Activated CD4-positive, alpha-beta T cell treated with anti-CD3 and anti-CD28 coated beads, Interleukin-2, amount 10 ng/mL, durations not matched to agents 7 days and 5 days (primary cell): Measurements from ENCODE around the gene EPN1. TPM values are rescaled to one million over a fixed set of nuclear protein-coding genes. Genes with fewer than 3 reads are reported as not detected.

Source experiments
- CTCF ChIA-PET: fragments of 350-600 bp; sonication (Branson Sonifier 250); formaldehyde crosslinking; loops from one replicate; lab custom pipeline; 2021; ENCODE audit warnings: antibody characterized with exemption; lab: Charles Lee
- POLR2A ChIA-PET: fragments of 350-600 bp; sonication (Branson Sonifier 250); formaldehyde crosslinking; loops from one replicate; lab custom pipeline; 2021; ENCODE audit warnings: antibody characterized with exemption; lab: Charles Lee
- DNase-seq: peaks from one replicate; pipeline ENCODE4 v3.0.0-alpha.2; 2020
- H3K27ac Mint-ChIP-seq: one replicate; pipeline ENCODE4 v1.8.0; 2021; ENCODE audit warnings: mild to moderate bottlenecking, moderate library complexity, mixed read lengths
- H3K27me3 Mint-ChIP-seq: one replicate; pipeline ENCODE4 v1.8.0; 2021; ENCODE audit warnings: mixed read lengths
- H3K36me3 Mint-ChIP-seq: one replicate; pipeline ENCODE4 v1.8.0; 2021; ENCODE audit warnings: low read depth, mixed read lengths
- H3K4me1 Mint-ChIP-seq: one replicate; pipeline ENCODE4 v1.8.0; 2021; ENCODE audit warnings: mixed read lengths
- H3K4me3 Mint-ChIP-seq: one replicate; pipeline ENCODE4 v1.8.0; 2021; ENCODE audit warnings: mild to moderate bottlenecking, moderate library complexity, mixed read lengths
- H3K9me3 Mint-ChIP-seq: one replicate; pipeline ENCODE4 v1.8.0; 2021; ENCODE audit warnings: mixed read lengths
- total RNA-seq, 2 experiments: library from RNA; stranded (reverse); gene quantifications; one replicate each; pipeline ENCODE4 v1.2.3, GENCODE V29; 2021

EPN1 gene
- total RNA-seq, 2 experiments from 2014 or later, result 50.8 to 64.2 TPM

DNA sequence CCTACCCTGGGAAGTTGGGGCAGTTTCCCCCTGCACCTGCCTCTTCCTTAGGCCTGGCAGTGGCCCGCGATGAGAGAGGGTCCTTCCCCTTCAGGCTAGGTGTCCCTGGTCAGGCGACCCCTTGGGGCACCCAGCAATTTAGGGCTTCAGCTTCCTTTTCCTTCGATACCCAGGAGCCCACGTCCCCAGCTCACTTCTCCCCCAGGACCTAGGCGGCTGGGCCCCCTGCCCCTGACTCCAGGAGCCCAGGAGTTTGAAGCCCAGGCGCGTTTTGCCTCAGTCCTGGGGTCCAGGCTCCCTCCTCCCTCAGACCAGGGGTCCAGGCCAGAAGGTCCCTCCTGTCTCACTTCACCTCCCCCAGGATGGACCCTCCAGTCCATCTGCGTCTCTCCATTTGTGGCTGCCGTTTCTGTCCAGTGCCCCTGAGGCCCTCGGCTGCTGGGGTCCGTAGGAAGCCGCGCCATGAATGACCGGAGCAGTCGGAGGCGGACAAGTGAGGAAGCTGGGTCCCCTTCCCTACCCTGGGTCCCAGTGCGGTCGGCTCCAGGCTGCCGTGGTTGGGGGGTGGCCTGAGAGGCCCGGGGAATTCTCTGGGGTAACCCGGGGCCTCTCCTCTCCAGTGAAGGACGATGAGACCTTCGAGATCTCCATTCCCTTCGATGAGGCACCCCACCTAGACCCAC is 26.3 kb upstream of the EPN1 start:
- Mint-ChIP-seq H3K4me1 (peaks cover 46% of the 10 kb centered on the region), H3K9me3 (no peaks in the 10 kb centered on the region), H3K4me3 (peak overlapping the region; percentile 71), H3K27ac (peak overlapping the region; percentile 62), H3K27me3 (no peaks in the 10 kb centered on the region), H3K36me3 (peaks cover 18% of the 10 kb centered on the region)
- no peak for DNase-seq
- POLR2A ChIA-PET, result no interaction called here
- CTCF ChIA-PET, result interaction anchor here (0.7 to 2.1 kb wide), 2 partner anchors 9 to 23 kb away, joined by 4 to 6 read pairs; no protein-coding TSS in a partner anchor

DNA sequence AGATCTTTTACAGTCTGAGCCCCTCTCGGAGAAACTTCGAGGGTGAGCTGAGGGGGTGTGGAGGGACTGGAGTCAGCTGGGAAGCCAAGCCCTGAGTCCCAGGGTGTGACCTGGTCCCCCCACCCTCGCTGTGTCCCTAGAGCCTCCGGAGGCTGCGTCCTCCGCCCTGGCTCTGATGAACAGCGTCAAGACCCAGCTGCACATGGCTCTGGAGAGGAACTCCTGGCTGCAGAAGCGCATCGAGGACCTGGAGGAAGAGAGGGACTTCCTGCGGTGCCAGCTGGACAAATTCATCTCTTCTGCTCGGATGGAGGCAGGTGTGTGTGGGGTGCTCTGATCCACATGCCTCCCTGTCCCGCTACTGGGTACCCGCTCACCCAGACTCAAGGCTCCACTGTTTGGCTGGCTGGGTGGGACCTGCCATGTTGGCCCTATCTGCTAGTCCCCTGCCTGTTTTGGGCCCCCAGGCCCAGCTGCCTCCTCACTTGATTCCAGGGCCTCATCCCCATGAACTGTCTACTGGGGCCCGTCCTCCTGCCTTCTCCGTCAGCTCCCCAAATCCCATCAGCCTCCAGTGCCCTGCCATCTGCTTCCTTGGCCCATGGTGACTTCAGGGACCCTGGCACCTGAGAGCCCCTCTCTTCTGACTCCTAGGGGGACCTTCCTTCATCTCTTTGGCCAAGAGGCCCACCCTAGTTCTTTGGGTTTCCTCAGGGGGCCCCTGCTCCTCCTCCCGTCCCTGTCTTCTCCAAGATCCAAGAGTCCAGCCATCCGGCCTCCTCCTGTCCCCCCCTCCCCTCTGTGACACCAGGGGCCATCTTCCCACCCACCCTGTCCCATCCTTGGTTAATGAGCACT is 25.5 kb upstream of the EPN1 start:
- DNase-seq, result no peak
- CTCF ChIA-PET, result interaction anchor here (0.7 to 2.1 kb wide), 3 partner anchors 10 to 24 kb away, joined by 4 to 6 read pairs (median 4); no protein-coding TSS in a partner anchor
- Mint-ChIP-seq H3K27ac (peak overlapping the region; percentile 82), H3K36me3 (peaks cover 18% of the 10 kb centered on the region), H3K9me3 (no peaks in the 10 kb centered on the region), H3K27me3 (no peaks in the 10 kb centered on the region), H3K4me1 (peaks cover 40% of the 10 kb centered on the region), H3K4me3 (peak overlapping the region; percentile 64)
- POLR2A ChIA-PET, result no interaction called here

DNA sequence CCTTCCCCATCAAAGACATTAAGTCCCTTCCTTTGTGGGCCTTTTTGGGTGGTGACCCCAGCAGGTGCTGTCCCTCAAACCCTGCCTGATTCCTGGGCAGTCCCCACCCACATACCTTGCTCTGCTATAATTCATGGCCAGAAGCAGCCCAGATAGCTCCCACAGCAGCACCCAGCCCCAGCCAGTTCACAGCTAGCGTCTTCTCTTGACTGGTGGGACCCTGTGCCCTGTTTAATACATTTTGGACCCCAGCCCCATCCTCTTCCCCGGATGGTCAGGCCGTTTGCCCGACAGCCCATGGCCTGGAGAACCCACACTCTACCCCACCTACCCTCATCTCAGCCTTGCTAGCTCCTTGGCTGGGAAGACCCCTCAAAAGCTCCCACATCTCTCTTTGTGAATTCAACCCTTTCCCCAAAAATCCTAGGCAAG is 24.9 kb upstream of the EPN1 start:
- peak overlapping the region; percentile 27 for H3K4me3 Mint-ChIP-seq
- peaks cover 18% of the 10 kb centered on the region for H3K36me3 Mint-ChIP-seq
- H3K27ac Mint-ChIP-seq, result no peak overlapping the region
- POLR2A ChIA-PET, result no interaction called here
- H3K9me3 Mint-ChIP-seq, result no peaks in the 10 kb centered on the region
- peaks cover 38% of the 10 kb centered on the region for H3K4me1 Mint-ChIP-seq
- H3K27me3 Mint-ChIP-seq, result no peaks in the 10 kb centered on the region
- DNase-seq, result no peak
- CTCF ChIA-PET, result interaction anchor here (1.4 to 2.1 kb wide), 2 partner anchors 10 to 13 kb away, joined by 4 to 6 read pairs; no protein-coding TSS in a partner anchor

DNA sequence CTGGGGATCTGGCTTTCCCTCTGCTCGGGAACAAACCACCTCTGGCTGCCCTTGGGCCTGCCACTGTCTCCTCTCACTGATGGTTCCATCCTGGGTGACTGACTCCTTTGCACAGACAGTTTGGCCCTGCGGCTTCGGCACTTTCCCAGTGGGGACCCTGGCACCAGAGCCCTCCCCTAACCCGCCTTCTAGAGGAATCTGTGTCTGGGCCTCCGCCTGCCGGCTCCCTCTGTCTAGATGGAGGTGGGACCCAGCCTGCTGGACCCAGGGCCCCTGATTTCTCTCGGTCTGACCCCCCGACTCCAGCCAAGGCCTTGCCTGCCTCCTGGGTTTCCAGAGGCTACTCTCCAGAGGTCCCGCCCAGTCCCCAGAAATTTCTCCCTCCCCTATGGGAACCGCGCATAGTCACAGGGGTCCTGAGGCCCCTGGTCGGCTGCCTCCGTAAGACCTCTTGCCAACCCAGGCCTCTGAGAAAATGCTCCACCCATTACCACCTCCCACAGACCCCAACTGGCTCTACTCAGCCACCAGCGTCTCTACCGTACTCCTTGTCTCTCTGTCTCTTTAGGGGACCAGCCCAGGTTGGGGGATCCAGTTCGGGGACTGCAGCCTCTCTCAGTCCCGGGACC is 24.3 kb upstream of the EPN1 start:
- Mint-ChIP-seq H3K4me1 (peaks cover 33% of the 10 kb centered on the region), H3K27me3 (no peaks in the 10 kb centered on the region), H3K9me3 (no peaks in the 10 kb centered on the region), H3K4me3 (peak overlapping the region; percentile 22), H3K36me3 (peaks cover 18% of the 10 kb centered on the region), H3K27ac (no peak overlapping the region)
- CTCF ChIA-PET, result interaction anchor here (1.4 kb wide), 1 partner anchor 14 kb away, joined by 4 read pairs; no protein-coding TSS in a partner anchor
- POLR2A ChIA-PET, result no interaction called here
- no peak for DNase-seq

DNA sequence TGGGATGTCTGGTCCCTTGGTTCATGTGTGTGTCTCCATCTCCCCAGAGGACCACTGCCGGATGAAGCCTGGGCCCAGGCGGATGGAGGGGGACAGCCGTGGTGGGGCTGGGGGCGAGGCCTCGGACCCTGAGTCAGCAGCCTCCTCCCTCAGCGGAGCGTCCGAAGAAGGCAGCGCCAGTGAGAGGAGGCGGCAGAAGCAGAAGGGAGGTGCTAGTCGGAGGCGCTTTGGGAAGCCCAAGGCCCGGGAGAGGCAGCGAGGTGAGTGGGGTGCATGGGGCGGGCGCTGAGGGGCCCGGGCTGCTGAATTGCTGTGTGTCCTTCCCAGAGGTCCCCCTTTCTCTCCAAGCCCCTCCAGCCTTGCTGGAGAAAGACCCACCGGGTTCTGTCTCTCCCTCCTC is 23.8 kb upstream of the EPN1 start:
- Mint-ChIP-seq H3K27ac (no peak overlapping the region), H3K4me1 (peaks cover 38% of the 10 kb centered on the region), H3K4me3 (peak overlapping the region; percentile 22), H3K9me3 (no peaks in the 10 kb centered on the region), H3K36me3 (peaks cover 23% of the 10 kb centered on the region), H3K27me3 (no peaks in the 10 kb centered on the region)
- ChIA-PET POLR2A (no interaction called here), CTCF (no interaction called here)
- no peak for DNase-seq

DNA sequence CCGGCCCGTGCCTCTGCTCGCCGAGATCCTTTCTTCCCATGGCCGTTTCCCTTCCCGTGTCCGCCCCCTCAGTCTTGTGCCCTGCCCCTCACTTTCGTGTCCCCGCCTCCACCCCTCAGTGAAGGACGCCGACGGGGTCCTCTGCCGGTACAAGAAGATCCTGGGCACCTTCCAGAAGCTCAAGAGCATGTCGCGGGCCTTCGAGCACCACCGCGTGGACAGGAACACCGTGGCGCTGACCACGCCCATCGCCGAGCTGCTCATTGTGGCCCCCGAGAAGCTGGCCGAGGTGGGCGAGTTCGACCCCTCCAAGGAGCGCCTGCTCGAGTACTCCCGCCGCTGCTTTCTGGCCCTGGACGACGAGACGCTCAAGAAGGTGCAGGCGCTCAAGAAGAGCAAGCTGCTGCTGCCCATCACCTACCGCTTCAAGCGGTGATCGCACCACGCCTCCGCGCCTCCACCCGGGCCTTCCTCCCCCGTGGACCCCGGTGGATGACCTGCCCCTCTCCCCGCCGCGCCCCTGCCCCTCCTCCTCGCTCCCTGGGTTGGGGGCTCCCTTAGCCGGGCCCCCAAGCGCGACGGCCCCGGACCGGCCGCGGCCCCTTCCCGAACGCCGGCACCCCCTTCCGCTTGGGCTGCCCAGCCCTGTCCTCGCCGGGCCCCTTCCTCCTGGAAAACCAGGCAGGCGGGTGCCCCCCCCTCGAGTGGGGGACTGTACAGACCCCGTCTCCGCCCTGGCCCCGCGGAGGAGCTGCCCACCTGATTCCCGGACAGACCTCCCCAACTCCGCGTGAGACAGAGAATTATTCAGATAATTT is 22.5 kb upstream of the EPN1 start:
- no peak overlapping the region for H3K27ac Mint-ChIP-seq
- H3K4me3 Mint-ChIP-seq, result peak overlapping the region; percentile 12
- no peak for DNase-seq
- no peaks in the 10 kb centered on the region for H3K9me3 Mint-ChIP-seq
- POLR2A ChIA-PET, result interaction anchor here (0.6 kb wide), 1 partner anchor 1451 kb away, joined by 3 read pairs; no protein-coding TSS in a partner anchor
- H3K27me3 Mint-ChIP-seq, result no peaks in the 10 kb centered on the region
- CTCF ChIA-PET, result interaction anchor here (0.6 to 3.4 kb wide), 18 partner anchors 8 to 563 kb away, joined by 3 to 36 read pairs (median 4); partner anchors contain the start of genes ZNF580 and ZNF784
- peaks cover 18% of the 10 kb centered on the region for H3K36me3 Mint-ChIP-seq
- H3K4me1 Mint-ChIP-seq, result peaks cover 43% of the 10 kb centered on the region

DNA sequence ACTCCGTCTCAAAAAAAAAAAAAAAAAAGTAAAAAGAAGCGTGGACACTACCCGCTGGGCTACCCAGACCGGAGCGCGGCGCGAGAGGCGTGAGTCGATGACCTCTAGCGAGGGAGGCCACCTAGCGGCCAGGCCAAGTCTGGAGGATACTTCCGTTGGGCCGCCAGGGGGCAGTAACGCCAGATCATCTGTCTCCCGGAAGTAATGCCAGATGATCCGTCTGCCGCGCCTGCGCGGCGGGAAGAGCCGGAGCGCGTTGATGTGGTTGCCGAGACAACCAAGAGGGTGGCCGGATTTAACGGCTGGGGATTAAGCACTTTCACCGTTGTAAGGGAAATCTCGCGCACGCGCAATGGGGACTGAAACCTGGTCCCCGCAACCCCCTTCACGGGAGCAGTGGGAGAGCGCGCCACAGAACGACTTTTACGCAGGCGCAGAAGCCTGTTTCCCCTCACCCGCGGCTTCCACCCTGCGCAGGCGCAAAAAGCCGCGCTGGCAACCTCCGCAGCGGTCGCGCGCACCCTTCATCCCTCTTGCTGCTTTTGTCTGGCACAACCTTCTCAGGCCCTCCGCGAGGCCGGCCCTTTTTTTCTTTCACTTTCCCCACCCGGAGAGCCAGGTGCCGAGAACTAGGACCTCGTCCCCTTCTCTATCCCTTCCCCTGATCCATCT is 21.2 kb upstream of the EPN1 start:
- ChIA-PET CTCF (interaction anchor here (0.6 to 3.4 kb wide), 42 partner anchors 9 to 564 kb away, joined by 3 to 36 read pairs (median 5); partner anchors contain the start of genes FIZ1, TMEM238, ZNF580 and ZNF581), POLR2A (interaction anchor here (0.7 to 1.1 kb wide), 3 partner anchors 18 to 1781 kb away, joined by 3 to 4 read pairs (median 3); no protein-coding TSS in a partner anchor)
- peak overlapping the region; percentile 99 for H3K27ac Mint-ChIP-seq
- peak overlapping the region; percentile 88 for H3K4me3 Mint-ChIP-seq
- peaks cover 45% of the 10 kb centered on the region for H3K4me1 Mint-ChIP-seq
- H3K36me3 Mint-ChIP-seq, result peaks cover 18% of the 10 kb centered on the region
- peak; percentile 99 for DNase-seq
- no peaks in the 10 kb centered on the region for H3K27me3 Mint-ChIP-seq
- H3K9me3 Mint-ChIP-seq, result no peaks in the 10 kb centered on the region

DNA sequence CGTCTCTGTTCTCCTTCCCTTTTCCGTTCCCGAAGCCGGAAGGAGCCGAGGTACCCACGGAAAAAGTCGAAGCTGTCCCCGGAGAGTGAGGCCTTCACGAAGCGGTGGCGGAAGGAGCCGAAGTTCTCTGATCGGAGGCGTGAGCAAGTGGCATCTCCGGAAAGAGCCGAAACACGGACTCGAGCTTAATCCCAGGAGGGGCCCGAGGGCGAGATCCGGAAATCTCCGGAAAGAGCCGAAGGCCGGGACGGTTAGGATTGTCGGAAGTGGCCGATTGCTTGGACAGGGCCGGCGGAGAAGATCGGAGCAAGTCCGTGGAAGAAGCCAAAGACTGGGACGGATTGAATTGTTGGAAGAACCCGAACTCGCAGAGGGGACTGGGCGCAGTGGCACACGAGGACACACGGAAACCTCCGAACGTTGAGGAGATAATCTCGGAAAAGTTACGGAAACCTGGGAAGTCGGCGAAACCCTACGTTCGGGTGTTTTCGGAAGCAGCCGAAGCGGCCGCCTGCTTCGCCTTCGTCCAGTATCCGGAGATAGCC is 20.6 kb upstream of the EPN1 start:
- Mint-ChIP-seq H3K36me3 (peaks cover 19% of the 10 kb centered on the region), H3K27ac (peak overlapping the region; percentile 99), H3K9me3 (no peaks in the 10 kb centered on the region), H3K27me3 (no peaks in the 10 kb centered on the region), H3K4me3 (peak overlapping the region; percentile 88), H3K4me1 (peaks cover 45% of the 10 kb centered on the region)
- POLR2A ChIA-PET, result interaction anchor here (0.7 to 1.1 kb wide), 3 partner anchors 18 to 1781 kb away, joined by 3 to 4 read pairs (median 3); no protein-coding TSS in a partner anchor
- peak; percentile 100 for DNase-seq
- CTCF ChIA-PET, result interaction anchor here (0.6 to 3.4 kb wide), 26 partner anchors 9 to 494 kb away, joined by 3 to 36 read pairs (median 5); partner anchors contain the start of genes FIZ1, ZNF580, ZNF581 and ZNF784

DNA sequence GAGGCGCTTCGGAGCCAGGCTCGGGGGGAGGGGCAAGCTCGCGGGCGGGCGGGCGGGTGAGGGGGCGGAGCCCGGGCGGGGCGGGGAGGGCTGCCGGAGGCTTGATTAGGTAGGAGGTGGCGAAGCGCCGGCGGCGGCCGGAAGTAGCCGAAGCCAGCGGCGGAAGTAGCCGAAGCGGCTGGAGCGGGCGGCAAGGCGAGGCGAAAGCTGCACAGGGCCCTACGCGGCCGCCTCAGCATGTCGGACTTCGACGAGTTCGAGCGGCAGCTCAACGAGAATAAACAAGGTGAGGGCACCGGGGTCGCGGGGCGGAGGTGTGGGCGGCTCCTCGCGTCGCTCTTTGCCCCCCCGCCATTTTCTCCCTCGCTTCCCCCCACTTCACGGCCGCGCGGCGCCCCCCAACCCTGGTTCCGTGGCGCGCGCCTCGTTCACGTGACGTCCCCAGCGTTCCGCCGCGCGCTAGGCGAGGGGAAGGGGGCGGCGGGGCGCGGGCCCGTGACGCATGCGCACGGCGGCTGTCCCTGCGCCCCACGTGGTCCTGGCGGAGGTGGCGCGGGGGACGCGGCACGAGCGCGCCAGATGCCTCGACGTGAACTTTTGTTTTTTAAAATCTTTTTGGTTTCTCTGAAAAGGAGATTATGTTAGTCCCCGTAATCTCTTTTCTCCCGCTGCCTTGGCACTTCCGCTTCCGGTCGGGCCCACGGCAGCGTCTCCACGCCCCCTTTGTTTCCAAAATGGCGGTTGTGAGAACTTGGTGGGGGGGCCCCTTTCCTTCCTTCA is 20.0 kb upstream of the EPN1 start, which contains the start of gene U2AF2:
Gene U2AF2, plus strand, starts transcription at position 168 of the 780 bp plus-strand sequence. Its CDS starts 70 bp downstream, at position 238.
- ChIA-PET CTCF (interaction anchor here (0.6 to 3.4 kb wide), 25 partner anchors 9 to 495 kb away, joined by 3 to 36 read pairs (median 5); partner anchors contain the start of genes FIZ1, ZNF580, ZNF581 and ZNF784), POLR2A (interaction anchor here (0.7 to 1.1 kb wide), 2 partner anchors 17 to 400 kb away, joined by 3 to 4 read pairs; no protein-coding TSS in a partner anchor)
- Mint-ChIP-seq H3K27ac (peak within 1 kb of the TSS; percentile 99), H3K36me3 (peaks cover 25% of the 10 kb centered on the region), H3K4me1 (peaks cover 44% of the 10 kb centered on the region), H3K9me3 (no peaks in the 10 kb centered on the region), H3K27me3 (no peaks in the 10 kb centered on the region), H3K4me3 (peak within 1 kb of the TSS; percentile 88)
- DNase-seq, result peak; percentile 95

DNA sequence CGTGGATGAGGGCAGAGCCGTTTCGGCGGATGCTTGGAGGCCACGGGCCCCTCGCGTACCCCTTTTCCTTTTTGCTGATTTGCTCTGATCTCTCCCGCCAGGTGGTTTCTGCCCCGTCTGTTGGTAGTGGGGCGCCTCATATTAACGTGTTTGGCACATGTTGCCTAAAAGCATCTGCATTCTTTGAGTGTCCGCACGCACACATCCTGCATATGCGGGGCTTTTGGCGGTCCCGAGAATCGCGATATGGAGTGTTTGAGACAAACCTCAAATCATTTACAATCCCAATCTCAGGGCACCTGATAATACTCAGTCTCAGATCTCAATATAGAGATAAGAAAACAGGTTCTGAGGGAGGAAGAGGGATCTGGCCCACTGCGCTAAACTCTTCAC is 19.4 kb upstream of the EPN1 start:
- POLR2A ChIA-PET, result no interaction called here
- no peaks in the 10 kb centered on the region for H3K27me3 Mint-ChIP-seq
- no peaks in the 10 kb centered on the region for H3K9me3 Mint-ChIP-seq
- peak overlapping the region; percentile 88 for H3K4me3 Mint-ChIP-seq
- DNase-seq, result no peak
- H3K36me3 Mint-ChIP-seq, result peaks cover 24% of the 10 kb centered on the region
- H3K4me1 Mint-ChIP-seq, result peaks cover 39% of the 10 kb centered on the region
- H3K27ac Mint-ChIP-seq, result peak overlapping the region; percentile 99
- CTCF ChIA-PET, result interaction anchor here (1.3 kb wide), 1 partner anchor 25 kb away, joined by 5 read pairs; no protein-coding TSS in a partner anchor
